Subcutaneous abdominal adipose tissue (tissue), 5 donors: ENCODE results near the gene TCTN1.

ENCODE experiments used
- H3K27ac ChIP-seq: one replicate; pipeline ENCODE4 v1.7.0; 2013; ENCODE audit warnings: low read depth, mild to moderate bottlenecking, inconsistent platforms, low read length, moderate library complexity
- H3K27me3 ChIP-seq, 5 donors: one replicate each; pipeline ENCODE4 v1.7.0; 2013; ENCODE audit warnings: low read length in 5 of 5, inconsistent platforms in 1 of 5; ENCODE audit not compliant: control insufficient read depth in 5 of 5, insufficient read depth in 4 of 5
- H3K36me3 ChIP-seq, 5 donors: one replicate each; pipeline ENCODE4 v1.7.0; 2013; ENCODE audit warnings: low read length in 5 of 5; ENCODE audit not compliant: control insufficient read depth in 5 of 5, insufficient read depth in 5 of 5
- H3K4me1 ChIP-seq, 5 donors: one replicate each; pipeline ENCODE4 v1.7.0; 2013; ENCODE audit warnings: low read length in 5 of 5, mild to moderate bottlenecking in 3 of 5, moderate library complexity in 1 of 5; ENCODE audit not compliant: control insufficient read depth in 5 of 5, insufficient read depth in 5 of 5
- H3K4me3 ChIP-seq, 5 donors: one replicate each; pipeline ENCODE4 v1.7.0; 2013; ENCODE audit warnings: low read length in 5 of 5, low read depth in 1 of 5
- H3K9ac ChIP-seq, 5 donors: one replicate each; pipeline ENCODE4 v1.7.0; 2013; ENCODE audit warnings: low read length in 5 of 5, mild to moderate bottlenecking in 4 of 5, moderate library complexity in 3 of 5
- H3K9me3 ChIP-seq, 5 donors: one replicate each; pipeline ENCODE4 v1.7.0; 2013; ENCODE audit warnings: low read length in 5 of 5; ENCODE audit not compliant: control insufficient read depth in 5 of 5
- donor health status: healthy.
- donor health status: healthy.
- donor health status: healthy.
- donor health status: healthy.
- donor health status: healthy.

TCTN1 gene

GRCh38 chr12:110575326-110575725 lies 38.6 kb upstream of the TCTN1 start:
- Histone ChIP-seq H3K4me3 (no peak overlapping the region), H3K36me3 (no peaks in the 10 kb centered on the region), H3K9ac (peak overlapping the region in 1 of 5 donors; percentile 46), H3K27me3 (no peaks in the 10 kb centered on the region), H3K27ac (peak overlapping the region; percentile 67), H3K9me3 (peaks cover 2 to 7% (median 5%) of the 10 kb centered on the region in 5 donors), H3K4me1 (peaks cover 0 to 47% (median 28%) of the 10 kb centered on the region in 5 donors)

DNA sequence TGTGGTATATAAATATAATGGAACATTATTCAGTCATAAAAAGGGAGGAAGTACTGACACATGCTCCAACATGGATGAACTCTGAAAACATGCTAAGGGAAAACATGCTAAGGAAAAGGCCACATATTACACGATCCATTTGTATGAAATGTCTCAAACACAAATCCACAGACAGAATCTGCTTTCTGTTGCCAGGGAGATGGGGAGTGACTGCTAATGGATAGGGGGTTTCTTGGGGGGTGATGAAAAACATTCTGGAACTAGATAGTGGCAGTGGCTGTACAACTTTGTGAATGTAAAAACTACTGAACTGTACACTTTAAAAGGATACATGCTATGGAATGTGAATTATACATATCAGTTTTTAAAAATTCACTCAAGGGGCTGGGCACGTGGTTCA lies 37.4 kb upstream of the TCTN1 start:
- peaks cover 0 to 58% (median 33%) of the 10 kb centered on the region in 5 donors for H3K4me1 ChIP-seq
- H3K9me3 ChIP-seq, result peaks cover 2 to 5% (median 3%) of the 10 kb centered on the region in 5 donors
- H3K9ac ChIP-seq, result no peak overlapping the region
- no peaks in the 10 kb centered on the region for H3K36me3 ChIP-seq
- H3K4me3 ChIP-seq, result no peak overlapping the region
- H3K27ac ChIP-seq, result peak overlapping the region; percentile 92
- H3K27me3 ChIP-seq, result no peaks in the 10 kb centered on the region

GRCh38 chr12:110577864-110578693 lies 35.9 kb upstream of the TCTN1 start:
- Histone ChIP-seq H3K27ac (peak overlapping the region; percentile 92), H3K4me3 (peak overlapping the region in 1 of 5 donors; percentile 1), H3K36me3 (no peaks in the 10 kb centered on the region), H3K27me3 (no peaks in the 10 kb centered on the region), H3K9ac (peak overlapping the region in 3 of 5 donors; percentile 39 to 82 (median 69)), H3K9me3 (no peaks in the 10 kb centered on the region), H3K4me1 (peaks cover 0 to 63% (median 38%) of the 10 kb centered on the region in 5 donors)

- Histone ChIP-seq H3K27me3 (no peaks in the 10 kb centered on the region), H3K4me3 (no peak overlapping the region), H3K9ac (no peak overlapping the region), H3K27ac (peak overlapping the region; percentile 92), H3K4me1 (peaks cover 0 to 64% (median 41%) of the 10 kb centered on the region in 5 donors), H3K9me3 (no peaks in the 10 kb centered on the region), H3K36me3 (no peaks in the 10 kb centered on the region)
Measured at GRCh38 chr12:110578694-110579534, 35.0 kb upstream of the TCTN1 start.

DNA sequence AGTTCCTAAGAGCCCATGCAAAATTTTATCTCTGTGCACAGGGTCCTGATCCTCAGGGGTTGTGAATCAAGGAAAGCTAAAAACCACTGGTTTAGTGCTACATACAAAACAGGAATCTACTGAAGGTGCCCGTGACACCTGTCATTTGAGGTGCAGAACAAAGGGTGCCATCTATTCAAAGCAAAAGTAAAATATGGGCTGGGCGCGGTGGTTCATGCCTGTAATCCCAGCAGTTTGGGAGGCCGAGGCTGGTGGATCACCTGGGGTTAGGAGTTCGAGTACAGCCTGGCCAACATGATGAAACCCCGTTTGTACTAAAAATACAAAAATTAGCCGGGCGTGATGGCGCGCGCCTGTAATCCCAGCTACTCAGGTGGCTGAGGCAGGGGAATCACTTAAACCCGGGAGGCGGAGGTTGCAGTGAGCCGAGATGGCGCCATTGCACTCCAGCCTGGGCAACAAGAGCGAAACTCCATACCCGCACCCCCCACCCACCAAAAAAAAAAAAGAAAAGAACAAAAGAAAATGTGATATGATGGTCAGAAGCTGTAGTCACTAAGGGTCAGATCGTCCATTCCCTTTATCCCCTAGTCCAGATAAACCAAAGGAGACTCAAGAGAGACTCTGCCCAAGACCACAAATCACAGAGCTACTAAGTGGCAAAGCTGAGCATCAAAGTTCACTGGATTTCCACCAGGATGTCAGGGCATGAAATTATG lies 34.2 kb upstream of the TCTN1 start:
- Histone ChIP-seq H3K4me1 (peaks cover 0 to 66% (median 43%) of the 10 kb centered on the region in 5 donors), H3K9ac (no peak overlapping the region), H3K27me3 (no peaks in the 10 kb centered on the region), H3K36me3 (no peaks in the 10 kb centered on the region), H3K4me3 (no peak overlapping the region), H3K9me3 (no peaks in the 10 kb centered on the region), H3K27ac (peak overlapping the region; percentile 98)

DNA sequence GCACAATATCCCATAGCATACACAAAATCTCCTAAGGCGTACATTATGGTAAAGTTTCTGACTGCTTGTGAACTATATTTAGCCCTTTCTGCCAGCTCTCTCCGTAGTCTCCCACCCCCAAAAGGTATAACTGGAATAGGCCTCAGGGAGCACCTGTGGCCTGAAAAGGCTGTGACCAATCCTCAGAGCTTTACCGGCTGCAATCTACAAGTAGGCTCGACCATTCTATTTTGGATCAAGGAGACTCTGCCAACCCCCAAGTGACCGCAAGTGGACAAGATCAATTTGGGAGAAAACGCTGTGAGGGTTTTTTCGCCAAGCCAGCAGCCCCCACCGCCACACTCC lies 32.0 kb upstream of the TCTN1 start:
- Histone ChIP-seq H3K9ac (peak overlapping the region; percentile 86 to 99 (median 92)), H3K27me3 (no peaks in the 10 kb centered on the region), H3K4me3 (peak overlapping the region; percentile 82 to 98 (median 96)), H3K36me3 (no peaks in the 10 kb centered on the region), H3K4me1 (peaks cover 0 to 69% (median 56%) of the 10 kb centered on the region in 5 donors), H3K27ac (peak overlapping the region; percentile 98), H3K9me3 (no peaks in the 10 kb centered on the region)

- Histone ChIP-seq H3K36me3 (no peaks in the 10 kb centered on the region), H3K4me3 (peak overlapping the region; percentile 82 to 98 (median 96)), H3K9me3 (no peaks in the 10 kb centered on the region), H3K4me1 (peaks cover 0 to 66% (median 52%) of the 10 kb centered on the region in 5 donors), H3K27me3 (no peaks in the 10 kb centered on the region), H3K27ac (peak overlapping the region; percentile 98), H3K9ac (peak overlapping the region; percentile 86 to 99 (median 92))
Measured at GRCh38 chr12:110582276-110583136, 31.4 kb upstream of the TCTN1 start.

DNA sequence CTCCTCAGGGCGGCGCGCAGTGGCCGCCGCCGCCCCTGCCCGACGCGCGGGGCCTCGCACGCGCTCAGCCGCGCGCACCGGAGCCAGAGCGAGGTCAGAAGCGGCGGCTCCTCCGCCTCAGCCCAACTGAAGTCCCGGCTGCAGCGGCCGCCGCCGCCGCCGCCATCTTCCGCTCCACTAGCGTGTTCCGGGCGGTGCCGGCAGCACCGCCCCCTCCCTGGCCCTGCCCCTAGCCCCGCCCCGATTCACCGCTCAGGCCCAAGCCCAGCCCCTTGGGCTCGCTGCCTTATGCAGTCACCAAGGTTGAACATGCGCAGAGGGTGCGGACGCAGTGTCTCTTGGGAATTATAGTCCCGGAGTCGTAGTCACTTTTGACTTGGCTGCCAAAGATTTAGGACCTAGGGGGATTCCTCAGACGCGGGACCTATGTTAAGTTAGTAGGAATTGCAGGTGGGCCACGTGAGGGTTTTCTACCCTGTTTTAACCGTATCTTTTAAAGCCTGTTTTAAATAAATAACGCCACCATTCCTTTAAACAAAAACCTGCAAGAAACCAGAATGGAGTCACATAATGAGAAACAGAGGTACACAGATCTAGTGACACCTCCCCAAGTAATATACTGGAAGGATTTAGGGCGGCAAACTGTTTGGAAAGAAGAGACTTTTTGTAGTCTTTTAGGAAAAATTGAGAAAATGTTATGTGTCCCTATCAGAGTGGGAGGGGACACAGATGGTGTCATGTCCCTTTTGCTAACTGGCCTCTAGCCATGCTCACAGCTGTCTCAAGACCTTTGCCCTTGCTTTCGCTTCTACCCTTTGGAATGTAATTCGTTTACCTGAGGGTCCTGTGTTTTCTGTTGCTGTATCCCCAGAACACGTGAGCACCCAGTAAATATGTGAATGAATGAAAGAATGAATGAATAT lies 30.5 kb upstream of the TCTN1 start, which contains the start of gene PPTC7:
TSS of gene PPTC7 (minus strand) at position 182 of the 923 bp plus-strand sequence. CDS start 287 bp downstream, outside the sequence.
- peak within 1 kb of the TSS; percentile 86 to 99 (median 92) for H3K9ac ChIP-seq
- H3K27me3 ChIP-seq, result no peaks in the 10 kb centered on the region
- no peaks in the 10 kb centered on the region for H3K36me3 ChIP-seq
- H3K4me3 ChIP-seq, result peak within 1 kb of the TSS; percentile 82 to 98 (median 96)
- H3K9me3 ChIP-seq, result no peaks in the 10 kb centered on the region
- H3K4me1 ChIP-seq, result peaks cover 0 to 58% (median 45%) of the 10 kb centered on the region in 5 donors
- peak within 1 kb of the TSS; percentile 98 for H3K27ac ChIP-seq
